ENCODE results near the gene REEP2. TPM values are rescaled to one million over a fixed set of nuclear protein-coding genes. Genes with fewer than 3 reads are reported as not detected.

Gene REEP2
- total RNA-seq, 1 donor from 2014 or later = 17.4 TPM

DNA sequence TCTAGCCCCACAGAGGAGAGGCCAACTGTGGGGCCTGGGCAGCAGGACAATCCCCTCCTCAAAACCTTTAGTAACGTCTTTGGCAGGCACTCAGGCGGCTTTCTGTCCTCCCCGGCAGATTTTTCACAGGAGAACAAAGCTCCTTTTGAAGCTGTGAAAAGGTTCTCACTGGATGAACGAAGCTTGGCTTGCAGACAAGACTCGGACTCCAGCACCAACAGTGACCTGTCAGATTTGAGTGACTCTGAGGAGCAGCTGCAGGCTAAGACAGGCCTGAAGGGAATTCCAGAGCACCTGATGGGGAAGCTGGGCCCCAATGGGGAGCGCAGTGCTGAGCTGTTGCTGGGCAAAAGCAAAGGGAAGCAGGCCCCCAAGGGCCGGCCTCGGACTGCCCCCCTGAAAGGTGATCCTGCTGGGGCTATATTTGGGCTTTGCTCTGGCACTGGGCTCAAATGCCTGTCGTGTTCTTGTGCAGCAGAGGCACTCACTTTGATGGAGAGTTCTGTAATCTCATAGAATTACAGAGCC, 46.9 kb upstream of the REEP2 start:
- H3K27me3 Mint-ChIP-seq (ENCODE audit: insufficient read depth, low read depth) = no peaks in the 10 kb centered on the region
- Histone ChIP-seq H3K36me3 (peaks cover 12% of the 10 kb centered on the region), H3F3A (ENCODE audit: low read depth) (no peaks in the 10 kb centered on the region), H3K79me2 (ENCODE audit: low read depth) (no peaks in the 10 kb centered on the region), H3K9me3 (ENCODE audit: low read depth) (no peaks in the 10 kb centered on the region), H3K4me1 (no peaks in the 10 kb centered on the region), H3K9ac (no peak overlapping the region), H2AFZ (replicated peaks) (no peak overlapping the region), H3K4me3 (no peak overlapping the region), H3K27me3 (no peaks in the 10 kb centered on the region), H3K4me2 (no peak overlapping the region), H4K20me1 (ENCODE audit: low read depth) (no peaks in the 10 kb centered on the region), H3K27ac (peak overlapping the region; percentile 74)
- H3K4me1 Mint-ChIP-seq = no peaks in the 10 kb centered on the region
- H3K9me3 Mint-ChIP-seq = no peaks in the 10 kb centered on the region
- H3K4me3 Mint-ChIP-seq = no peak overlapping the region
- TF ChIP-seq EZH2 (IDR thresholded peaks at IDR 0.05) = no peak
- TF ChIP-seq EZH2phosphoT487 (IDR thresholded peaks at IDR 0.05) = no peak
- TF ChIP-seq, protein P1, sequence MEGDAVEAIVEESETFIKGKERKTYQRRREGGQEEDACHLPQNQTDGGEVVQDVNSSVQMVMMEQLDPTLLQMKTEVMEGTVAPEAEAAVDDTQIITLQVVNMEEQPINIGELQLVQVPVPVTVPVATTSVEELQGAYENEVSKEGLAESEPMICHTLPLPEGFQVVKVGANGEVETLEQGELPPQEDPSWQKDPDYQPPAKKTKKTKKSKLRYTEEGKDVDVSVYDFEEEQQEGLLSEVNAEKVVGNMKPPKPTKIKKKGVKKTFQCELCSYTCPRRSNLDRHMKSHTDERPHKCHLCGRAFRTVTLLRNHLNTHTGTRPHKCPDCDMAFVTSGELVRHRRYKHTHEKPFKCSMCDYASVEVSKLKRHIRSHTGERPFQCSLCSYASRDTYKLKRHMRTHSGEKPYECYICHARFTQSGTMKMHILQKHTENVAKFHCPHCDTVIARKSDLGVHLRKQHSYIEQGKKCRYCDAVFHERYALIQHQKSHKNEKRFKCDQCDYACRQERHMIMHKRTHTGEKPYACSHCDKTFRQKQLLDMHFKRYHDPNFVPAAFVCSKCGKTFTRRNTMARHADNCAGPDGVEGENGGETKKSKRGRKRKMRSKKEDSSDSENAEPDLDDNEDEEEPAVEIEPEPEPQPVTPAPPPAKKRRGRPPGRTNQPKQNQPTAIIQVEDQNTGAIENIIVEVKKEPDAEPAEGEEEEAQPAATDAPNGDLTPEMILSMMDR (IDR thresholded peaks at IDR 0.05) = no peak
- no peak overlapping the region for H3K27ac Mint-ChIP-seq
- peak; percentile 37 for DNase-seq (ENCODE audit: low spot score)
- peaks cover 35% of the 10 kb centered on the region for H3K36me3 Mint-ChIP-seq

GRCh38 chr5:138402640-138403039, 36.2 kb upstream of the REEP2 start:
- H3K4me3 ChIP-seq = no peak overlapping the region
- TF ChIP-seq EZH2phosphoT487 (IDR thresholded peaks at IDR 0.05) (no peak), EZH2 (IDR thresholded peaks at IDR 0.05) (no peak)
- TF ChIP-seq, protein P1 (IDR thresholded peaks at IDR 0.05) = no peak
- H3K4me2 ChIP-seq = no peak overlapping the region
- H3K27ac ChIP-seq = no peak overlapping the region
- Mint-ChIP-seq H3K4me3 (no peak overlapping the region), H3K27me3 (ENCODE audit: insufficient read depth, low read depth) (no peaks in the 10 kb centered on the region), H3K27ac (no peak overlapping the region), H3K36me3 (peaks cover 42% of the 10 kb centered on the region), H3K4me1 (no peaks in the 10 kb centered on the region), H3K9me3 (no peaks in the 10 kb centered on the region)
- no peaks in the 10 kb centered on the region for H3K4me1 ChIP-seq
- no peaks in the 10 kb centered on the region for H3K79me2 ChIP-seq (ENCODE audit: low read depth)
- H4K20me1 ChIP-seq (ENCODE audit: low read depth) = no peaks in the 10 kb centered on the region
- H3K36me3 ChIP-seq = peaks cover 26% of the 10 kb centered on the region
- DNase-seq (ENCODE audit: low spot score) = no peak
- no peaks in the 10 kb centered on the region for H3K9me3 ChIP-seq (ENCODE audit: low read depth)
- H3K27me3 ChIP-seq = no peaks in the 10 kb centered on the region
- H2AFZ ChIP-seq (replicated peaks) = no peak overlapping the region
- H3K9ac ChIP-seq = no peak overlapping the region
- H3F3A ChIP-seq (ENCODE audit: low read depth) = no peaks in the 10 kb centered on the region

DNA sequence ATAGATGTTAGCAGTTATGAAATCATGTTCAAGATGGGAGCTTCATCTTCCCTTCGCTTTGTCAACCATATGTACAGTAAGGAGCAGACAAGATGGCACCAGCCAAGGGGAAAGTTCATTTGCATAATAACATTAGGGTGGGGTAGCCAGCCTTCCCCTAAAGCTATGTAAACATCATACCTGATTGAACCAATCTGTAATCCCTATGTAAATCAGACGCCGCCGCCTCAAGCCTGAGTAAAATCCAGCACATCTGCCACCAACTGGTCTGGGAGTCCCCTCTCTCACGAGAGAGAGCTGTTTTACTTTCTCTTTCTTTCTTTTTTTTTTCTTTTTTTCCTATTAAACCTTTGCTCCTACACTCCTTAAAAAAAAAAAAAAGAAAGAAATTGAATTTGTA, 30.8 kb upstream of the REEP2 start:
- no peak overlapping the region for H3K4me2 ChIP-seq
- DNase-seq (ENCODE audit: low spot score) = no peak
- H4K20me1 ChIP-seq (ENCODE audit: low read depth) = no peaks in the 10 kb centered on the region
- Mint-ChIP-seq H3K9me3 (peaks cover 10% of the 10 kb centered on the region), H3K4me3 (no peak overlapping the region), H3K27ac (no peak overlapping the region), H3K4me1 (no peaks in the 10 kb centered on the region), H3K27me3 (ENCODE audit: insufficient read depth, low read depth) (no peaks in the 10 kb centered on the region), H3K36me3 (peaks cover 44% of the 10 kb centered on the region)
- H3K27ac ChIP-seq = no peak overlapping the region
- H3K79me2 ChIP-seq (ENCODE audit: low read depth) = no peaks in the 10 kb centered on the region
- H3K9me3 ChIP-seq (ENCODE audit: low read depth) = no peaks in the 10 kb centered on the region
- H3K9ac ChIP-seq = no peak overlapping the region
- H3K27me3 ChIP-seq = no peaks in the 10 kb centered on the region
- H3F3A ChIP-seq (ENCODE audit: low read depth) = peaks cover 12% of the 10 kb centered on the region
- H3K36me3 ChIP-seq = peaks cover 36% of the 10 kb centered on the region
- H2AFZ ChIP-seq (replicated peaks) = no peak overlapping the region
- no peaks in the 10 kb centered on the region for H3K4me1 ChIP-seq
- no peak overlapping the region for H3K4me3 ChIP-seq
- no peak for TF ChIP-seq EZH2phosphoT487 (IDR thresholded peaks at IDR 0.05)
- no peak for TF ChIP-seq EZH2 (IDR thresholded peaks at IDR 0.05)
- TF ChIP-seq, protein P1 (IDR thresholded peaks at IDR 0.05) = no peak

Measured in neural progenitor cell (in vitro differentiated cells).